Suprapubic skin (tissue), 4 donors: Measurements from ENCODE around the gene THEM5.

Source experiments
- CTCF ChIP-seq, 2 donors: fragments of 200-600 bp in 1 of 2; fragments of 450-650 bp in 1 of 2; sonication (generic) in 1 of 2; IDR thresholded peaks; one replicate each; pipeline ENCODE4 v1.5.1; 2016 to 2019; ENCODE audit warnings: antibody characterized with exemption in 2 of 2, mild to moderate bottlenecking in 1 of 2, moderate library complexity in 1 of 2
- POLR2A ChIP-seq, 2 donors: fragments of 450-650 bp; IDR thresholded peaks; one replicate each; pipeline ENCODE4 v1.6.1; 2017; ENCODE audit warnings: antibody characterized with exemption in 2 of 2, mild to moderate bottlenecking in 2 of 2, moderate library complexity in 2 of 2
- POLR2AphosphoS5 ChIP-seq, 3 donors: sonication (generic); formaldehyde crosslinking; IDR thresholded peaks; one replicate each; pipeline ENCODE4 v1.6.1; 2017; ENCODE audit warnings: antibody characterized with exemption in 3 of 3

GRCh38 chr1:151846062-151846568 is 7.4 kb downstream of the THEM5 start:
- no peak for TF ChIP-seq CTCF (IDR thresholded peaks at IDR 0.05)
- TF ChIP-seq POLR2AphosphoS5 (IDR thresholded peaks at IDR 0.05) = no peak
- no peak for TF ChIP-seq POLR2A (IDR thresholded peaks at IDR 0.05)
